ENCODE results near the gene ROR1. TPM values are rescaled to one million over a fixed set of nuclear protein-coding genes. Genes with fewer than 3 reads are reported as not detected.

Gene ROR1
- total RNA-seq, 1 experiment from 2014 or later: 19.0 TPM

DNA sequence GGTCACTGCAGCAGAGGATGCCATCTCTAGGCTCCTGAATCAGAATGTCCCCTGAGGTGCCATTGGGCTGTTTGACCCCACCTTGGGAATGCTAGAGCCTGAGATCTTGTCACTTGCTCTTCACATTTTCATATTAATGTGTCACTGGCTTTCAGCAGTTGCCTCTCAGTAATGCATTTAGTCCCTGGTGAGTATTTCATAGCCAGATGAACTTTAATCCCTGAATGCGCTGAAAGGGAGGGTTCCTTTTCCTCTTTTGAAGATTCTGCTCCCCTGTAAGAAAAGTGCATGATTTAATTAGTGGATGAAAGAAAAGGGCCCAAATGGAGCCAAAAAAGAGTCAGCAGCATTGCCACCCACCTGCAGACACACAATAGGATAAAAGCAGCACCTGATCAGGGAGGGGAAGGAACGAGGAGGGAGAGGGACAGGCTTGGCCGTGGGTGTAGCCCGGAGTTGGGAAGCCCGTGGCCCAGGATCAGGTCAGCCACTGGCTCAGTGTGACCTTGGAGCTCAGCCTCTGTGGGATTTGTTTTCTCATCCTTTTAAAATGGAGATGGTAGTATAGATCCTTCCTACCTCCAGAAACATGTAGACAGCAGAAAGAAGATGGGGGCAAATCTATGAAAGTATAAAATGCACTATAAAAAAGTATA is 31.1 kb downstream of the ROR1 start:
- TF ChIP-seq, protein P1, sequence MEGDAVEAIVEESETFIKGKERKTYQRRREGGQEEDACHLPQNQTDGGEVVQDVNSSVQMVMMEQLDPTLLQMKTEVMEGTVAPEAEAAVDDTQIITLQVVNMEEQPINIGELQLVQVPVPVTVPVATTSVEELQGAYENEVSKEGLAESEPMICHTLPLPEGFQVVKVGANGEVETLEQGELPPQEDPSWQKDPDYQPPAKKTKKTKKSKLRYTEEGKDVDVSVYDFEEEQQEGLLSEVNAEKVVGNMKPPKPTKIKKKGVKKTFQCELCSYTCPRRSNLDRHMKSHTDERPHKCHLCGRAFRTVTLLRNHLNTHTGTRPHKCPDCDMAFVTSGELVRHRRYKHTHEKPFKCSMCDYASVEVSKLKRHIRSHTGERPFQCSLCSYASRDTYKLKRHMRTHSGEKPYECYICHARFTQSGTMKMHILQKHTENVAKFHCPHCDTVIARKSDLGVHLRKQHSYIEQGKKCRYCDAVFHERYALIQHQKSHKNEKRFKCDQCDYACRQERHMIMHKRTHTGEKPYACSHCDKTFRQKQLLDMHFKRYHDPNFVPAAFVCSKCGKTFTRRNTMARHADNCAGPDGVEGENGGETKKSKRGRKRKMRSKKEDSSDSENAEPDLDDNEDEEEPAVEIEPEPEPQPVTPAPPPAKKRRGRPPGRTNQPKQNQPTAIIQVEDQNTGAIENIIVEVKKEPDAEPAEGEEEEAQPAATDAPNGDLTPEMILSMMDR (conservative IDR thresholded peaks at IDR 0.05): no peak
- TF ChIP-seq EZH2 (IDR thresholded peaks at IDR 0.05; ENCODE audit: low read depth): no peak
- intact Hi-C loops (cut with micrococcal nuclease; ENCODE audit: unreplicated experiment): no loop called here
- POLR2A ChIA-PET (ENCODE audit: unreplicated experiment): no interaction called here
- Histone ChIP-seq H3K9me3 (ENCODE audit: insufficient read depth, low read depth) (no peaks in the 10 kb centered on the region), H3F3A (ENCODE audit: insufficient read depth, low read depth) (no peaks in the 10 kb centered on the region), H2AFZ (no peak overlapping the region), H3K27ac (no peak overlapping the region), H3K4me3 (no peak overlapping the region), H3K4me2 (no peak overlapping the region), H3K79me2 (ENCODE audit: low read depth) (peaks cover 74% of the 10 kb centered on the region), H3K27me3 (ENCODE audit: insufficient read depth, low read depth) (no peaks in the 10 kb centered on the region), H3K9me2 (ENCODE audit: insufficient read depth) (no peaks in the 10 kb centered on the region), H4K20me1 (ENCODE audit: insufficient read depth) (no peaks in the 10 kb centered on the region; the same call in 1 of the 2 replicates), H3K36me3 (ENCODE audit: low read depth) (no peaks in the 10 kb centered on the region), H3K4me1 (replicated peaks; ENCODE audit: insufficient read depth) (no peaks in the 10 kb centered on the region)
- BruUV-seq (replicated peaks): no TSS peak
- DNase-seq: no peak
- CTCF ChIA-PET: no interaction called here

GRCh38 chr1:63807046-63807445 is 33.2 kb downstream of the ROR1 start:
- ChIA-PET POLR2A (ENCODE audit: unreplicated experiment) (no interaction called here), CTCF (no interaction called here)
- H3K4me2 ChIP-seq: no peak overlapping the region
- H3K4me3 ChIP-seq: no peak overlapping the region
- no TSS peak for BruUV-seq (replicated peaks)
- H3K9me2 ChIP-seq (ENCODE audit: insufficient read depth): no peaks in the 10 kb centered on the region
- H3K4me1 ChIP-seq (replicated peaks; ENCODE audit: insufficient read depth): no peaks in the 10 kb centered on the region
- no peaks in the 10 kb centered on the region for H3K36me3 ChIP-seq (ENCODE audit: low read depth)
- no peaks in the 10 kb centered on the region for H3F3A ChIP-seq (ENCODE audit: insufficient read depth, low read depth)
- H4K20me1 ChIP-seq (ENCODE audit: insufficient read depth): no peaks in the 10 kb centered on the region
- TF ChIP-seq EZH2 (IDR thresholded peaks at IDR 0.05; ENCODE audit: low read depth): no peak
- TF ChIP-seq, protein P1 (conservative IDR thresholded peaks at IDR 0.05): no peak
- intact Hi-C loops (cut with micrococcal nuclease; ENCODE audit: unreplicated experiment): no loop called here
- no peaks in the 10 kb centered on the region for H3K27me3 ChIP-seq (ENCODE audit: insufficient read depth, low read depth)
- H3K9me3 ChIP-seq (ENCODE audit: insufficient read depth, low read depth): no peaks in the 10 kb centered on the region
- DNase-seq: no peak
- no peak overlapping the region for H2AFZ ChIP-seq
- peaks cover 64% of the 10 kb centered on the region for H3K79me2 ChIP-seq (ENCODE audit: low read depth)
- no peak overlapping the region for H3K27ac ChIP-seq

DNA sequence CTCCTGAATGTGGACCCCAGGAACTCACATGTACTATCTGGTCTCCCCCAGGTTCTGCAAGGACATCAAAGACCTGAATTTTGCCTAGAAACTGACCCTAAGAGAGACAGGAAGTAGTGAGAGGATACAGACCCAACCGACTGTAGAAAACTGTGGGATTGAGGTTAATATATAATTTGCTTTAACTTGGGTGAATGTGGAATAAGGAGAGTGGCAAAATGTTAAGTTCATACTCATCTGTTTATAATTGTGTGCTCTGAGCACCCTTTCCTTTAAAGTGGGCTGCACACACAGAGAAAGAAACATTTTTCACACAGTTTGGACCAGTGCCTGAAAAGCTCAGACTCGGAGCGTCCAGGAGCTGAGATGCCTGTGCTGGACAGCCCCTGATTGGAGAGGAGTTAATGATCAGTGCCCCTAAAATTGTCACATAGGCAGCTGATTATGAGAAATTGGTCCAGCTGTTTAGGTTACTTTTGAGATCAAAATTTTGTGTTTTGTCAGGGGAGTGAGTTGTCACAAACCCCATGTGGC is 37.2 kb downstream of the ROR1 start:
- Histone ChIP-seq H3K9me2 (ENCODE audit: insufficient read depth) (no peaks in the 10 kb centered on the region), H3K27me3 (ENCODE audit: insufficient read depth, low read depth) (no peaks in the 10 kb centered on the region), H3K36me3 (ENCODE audit: low read depth) (no peaks in the 10 kb centered on the region), H3K4me1 (replicated peaks; ENCODE audit: insufficient read depth) (peaks cover 11% of the 10 kb centered on the region), H4K20me1 (ENCODE audit: insufficient read depth) (no peaks in the 10 kb centered on the region), H3K4me2 (no peak overlapping the region), H3K4me3 (no peak overlapping the region), H3F3A (ENCODE audit: insufficient read depth, low read depth) (peaks cover 10% of the 10 kb centered on the region; the same call in 1 of the 2 replicates), H3K79me2 (ENCODE audit: low read depth) (peaks cover 49% of the 10 kb centered on the region), H2AFZ (no peak overlapping the region), H3K9me3 (ENCODE audit: insufficient read depth, low read depth) (no peaks in the 10 kb centered on the region), H3K27ac (no peak overlapping the region)
- POLR2A ChIA-PET (ENCODE audit: unreplicated experiment): no interaction called here
- TF ChIP-seq EZH2 (IDR thresholded peaks at IDR 0.05; ENCODE audit: low read depth): no peak
- TF ChIP-seq, protein P1 (conservative IDR thresholded peaks at IDR 0.05): no peak
- intact Hi-C loops (cut with micrococcal nuclease; ENCODE audit: unreplicated experiment): no loop called here
- BruUV-seq (replicated peaks): no TSS peak
- CTCF ChIA-PET: no interaction called here
- DNase-seq: no peak
